IPS-NIHi7 (cell line): Measurements from ENCODE around the gene AKR1C1.
"Not testable (repeated sequence)": the region's sequence is repeated elsewhere in the genome, so short reads cannot be mapped to it uniquely, and the experiment has no call there.

Experiments
- DNase-seq: peaks from one replicate; pipeline ENCODE4 v3.0.0; 2012; ENCODE audit warnings: mixed read lengths; ENCODE audit errors: extremely low spot score

AKR1C1 gene

GRCh38 chr10:4983615-4984216, 20.5 kb downstream of the AKR1C1 start:
- no peak for DNase-seq

GRCh38 chr10:4984223-4984622, 21.0 kb downstream of the AKR1C1 start:
- DNase-seq, result no peak

- DNase-seq, result peak; percentile 7
These were observed 21.9 kb downstream of the AKR1C1 start for GRCh38 chr10:4984971-4985594.

- DNase-seq, result not testable (repeated sequence)
These were observed 24.9 kb downstream of the AKR1C1 start for GRCh38 chr10:4988000-4988641.

GRCh38 chr10:4990217-4990616, 27.0 kb downstream of the AKR1C1 start:
- DNase-seq, result no peak

- DNase-seq, result not testable (repeated sequence)
These were observed 28.2 kb downstream of the AKR1C1 start for GRCh38 chr10:4991463-4991862.

- DNase-seq, result not testable (repeated sequence)
These were observed 29.3 kb downstream of the AKR1C1 start for GRCh38 chr10:4992564-4992963.

- not testable (repeated sequence) for DNase-seq
These were observed 31.0 kb downstream of the AKR1C1 start for GRCh38 chr10:4994260-4994659.

- DNase-seq, result no peak
These were observed 35.5 kb downstream of the AKR1C1 start for GRCh38 chr10:4998671-4999070.

GRCh38 chr10:5002013-5002727, 39.0 kb downstream of the AKR1C1 start:
- no peak for DNase-seq

GRCh38 chr10:5003127-5004029, 40.2 kb downstream of the AKR1C1 start, which contains the start of gene AKR1C2:
AKR1C2 (minus strand) TSS chr10:5003857; CDS start chr10:5003835, 22 bp downstream.
- DNase-seq, result not testable (repeated sequence)

- DNase-seq, result not testable (repeated sequence)
These were observed 40.8 kb downstream of the AKR1C1 start for GRCh38 chr10:5004030-5004385.

- not testable (repeated sequence) for DNase-seq
These were observed 41.3 kb downstream of the AKR1C1 start for GRCh38 chr10:5004501-5004900.

GRCh38 chr10:5008857-5009548, 45.8 kb downstream of the AKR1C1 start:
- not testable (repeated sequence) for DNase-seq

GRCh38 chr10:5010043-5010442, 46.8 kb downstream of the AKR1C1 start:
- not testable (repeated sequence) for DNase-seq

GRCh38 chr10:5011392-5011791, 48.2 kb downstream of the AKR1C1 start:
- not testable (repeated sequence) for DNase-seq

GRCh38 chr10:5012595-5012994, 49.4 kb downstream of the AKR1C1 start:
- DNase-seq, result no peak

GRCh38 chr10:5013385-5013784, 50.2 kb downstream of the AKR1C1 start:
- no peak for DNase-seq

- DNase-seq, result not testable (repeated sequence)
These were observed 51.1 kb downstream of the AKR1C1 start for GRCh38 chr10:5014200-5014910.

- no peak for DNase-seq
These were observed 51.7 kb downstream of the AKR1C1 start for GRCh38 chr10:5014936-5015335.
